Measurements from ENCODE around the gene ATP2C2.
"Not testable (repeated sequence)": the region's sequence is repeated elsewhere in the genome, so short reads cannot be mapped to it uniquely, and the experiment has no call there.

The ATP2C2 gene

GRCh38 chr16:84403435-84403834 is 35.1 kb downstream of the ATP2C2 start:
- DNase-seq: not testable (repeated sequence)

- DNase-seq: no peak
Observed at GRCh38 chr16:84404324-84404723, 36.0 kb downstream of the ATP2C2 start.

- DNase-seq: no peak
Observed at GRCh38 chr16:84404936-84405639, 36.8 kb downstream of the ATP2C2 start.

GRCh38 chr16:84406006-84406963 is 37.9 kb downstream of the ATP2C2 start:
- DNase-seq: no peak

GRCh38 chr16:84407588-84408313 is 39.4 kb downstream of the ATP2C2 start:
- no peak for DNase-seq

- DNase-seq: no peak
Observed at GRCh38 chr16:84408314-84408690, 40.0 kb downstream of the ATP2C2 start.

GRCh38 chr16:84408856-84409255 is 40.5 kb downstream of the ATP2C2 start:
- no peak for DNase-seq

GRCh38 chr16:84410361-84411138 is 42.2 kb downstream of the ATP2C2 start:
- DNase-seq: no peak

- no peak for DNase-seq
Observed at GRCh38 chr16:84411768-84412167, 43.4 kb downstream of the ATP2C2 start.

- DNase-seq: no peak
Observed at GRCh38 chr16:84412262-84412661, 43.9 kb downstream of the ATP2C2 start.

- DNase-seq: no peak
Observed at GRCh38 chr16:84413244-84414004, 45.1 kb downstream of the ATP2C2 start.

- DNase-seq: no peak
Observed at GRCh38 chr16:84414789-84415326, 46.5 kb downstream of the ATP2C2 start.

- DNase-seq: no peak
Observed at GRCh38 chr16:84416407-84417321, 48.3 kb downstream of the ATP2C2 start.

GRCh38 chr16:84418056-84418849 is 49.9 kb downstream of the ATP2C2 start:
- DNase-seq: no peak

GRCh38 chr16:84419730-84420129 is 51.4 kb downstream of the ATP2C2 start:
- DNase-seq: no peak

- DNase-seq: not testable (repeated sequence)
Observed at GRCh38 chr16:84420556-84420955, 52.2 kb downstream of the ATP2C2 start.

GRCh38 chr16:84421081-84421937 is 53.0 kb downstream of the ATP2C2 start:
- DNase-seq: no peak

GRCh38 chr16:84421938-84422220 is 53.5 kb downstream of the ATP2C2 start:
- no peak for DNase-seq

- peak in 1 of 2 experiments; percentile 5 for DNase-seq
Observed at GRCh38 chr16:84423416-84423837, 55.1 kb downstream of the ATP2C2 start.
